Fibroblast of lung (primary cell): Measurements from ENCODE around the gene CCL18.

Experiments
- EZH2 ChIP-seq: IDR thresholded peaks from 2 replicates; pipeline ENCODE4 v1.5.1; 2012; ENCODE audit warnings: low read length, control low read depth, mild to moderate bottlenecking; ENCODE audit errors: missing control alignments
- TF ChIP-seq, protein P1 (sequence below), 2 donors: IDR thresholded peaks in 1 of 2; conservative IDR thresholded peaks in 1 of 2; 1 replicate in 1 of 2; 2 replicates in 1 of 2; pipeline ENCODE4 v1.5.1; 2011 to 2012; ENCODE audit warnings: low read length in 2 of 2, control low read depth in 1 of 2, inconsistent platforms in 1 of 2, low read depth in 1 of 2, mild to moderate bottlenecking in 1 of 2

DNA sequence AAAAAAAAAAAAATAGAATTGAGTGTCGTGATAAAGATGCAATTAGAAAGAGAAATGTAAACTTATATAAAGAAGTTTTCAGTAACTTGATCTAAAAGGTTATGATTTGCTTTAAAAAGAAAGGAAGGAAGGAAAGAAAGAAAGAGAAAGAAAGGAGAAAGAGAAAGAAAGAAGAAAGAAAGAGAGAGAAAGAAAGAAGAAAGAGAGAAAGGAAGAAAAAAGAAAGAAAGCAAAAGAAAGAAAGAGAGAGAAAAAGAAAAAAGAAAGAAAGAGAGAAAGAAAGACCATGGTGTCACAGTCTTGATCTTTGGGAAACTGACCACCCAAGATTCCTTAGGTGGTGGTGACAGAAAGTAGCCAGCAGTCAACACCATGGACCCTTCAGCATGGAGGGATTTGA lies 30.2 kb downstream of the CCL18 start:
- TF ChIP-seq, protein P1, sequence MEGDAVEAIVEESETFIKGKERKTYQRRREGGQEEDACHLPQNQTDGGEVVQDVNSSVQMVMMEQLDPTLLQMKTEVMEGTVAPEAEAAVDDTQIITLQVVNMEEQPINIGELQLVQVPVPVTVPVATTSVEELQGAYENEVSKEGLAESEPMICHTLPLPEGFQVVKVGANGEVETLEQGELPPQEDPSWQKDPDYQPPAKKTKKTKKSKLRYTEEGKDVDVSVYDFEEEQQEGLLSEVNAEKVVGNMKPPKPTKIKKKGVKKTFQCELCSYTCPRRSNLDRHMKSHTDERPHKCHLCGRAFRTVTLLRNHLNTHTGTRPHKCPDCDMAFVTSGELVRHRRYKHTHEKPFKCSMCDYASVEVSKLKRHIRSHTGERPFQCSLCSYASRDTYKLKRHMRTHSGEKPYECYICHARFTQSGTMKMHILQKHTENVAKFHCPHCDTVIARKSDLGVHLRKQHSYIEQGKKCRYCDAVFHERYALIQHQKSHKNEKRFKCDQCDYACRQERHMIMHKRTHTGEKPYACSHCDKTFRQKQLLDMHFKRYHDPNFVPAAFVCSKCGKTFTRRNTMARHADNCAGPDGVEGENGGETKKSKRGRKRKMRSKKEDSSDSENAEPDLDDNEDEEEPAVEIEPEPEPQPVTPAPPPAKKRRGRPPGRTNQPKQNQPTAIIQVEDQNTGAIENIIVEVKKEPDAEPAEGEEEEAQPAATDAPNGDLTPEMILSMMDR (conservative IDR thresholded peaks at IDR 0.05 in 1 of 2, IDR thresholded peaks at IDR 0.05 in 1 of 2; ENCODE audit: low read depth in 1 of 2, low read length in 2 of 2) = no peak
- no peak for TF ChIP-seq EZH2
